Measurements from ENCODE around the gene NLGN1. TPM values are rescaled to one million over a fixed set of nuclear protein-coding genes. Genes with fewer than 3 reads are reported as not detected.

Gene NLGN1
- total RNA-seq, 4 donors from 2014 or later: 21.6 to 50.7 (median 30.4) TPM

DNA sequence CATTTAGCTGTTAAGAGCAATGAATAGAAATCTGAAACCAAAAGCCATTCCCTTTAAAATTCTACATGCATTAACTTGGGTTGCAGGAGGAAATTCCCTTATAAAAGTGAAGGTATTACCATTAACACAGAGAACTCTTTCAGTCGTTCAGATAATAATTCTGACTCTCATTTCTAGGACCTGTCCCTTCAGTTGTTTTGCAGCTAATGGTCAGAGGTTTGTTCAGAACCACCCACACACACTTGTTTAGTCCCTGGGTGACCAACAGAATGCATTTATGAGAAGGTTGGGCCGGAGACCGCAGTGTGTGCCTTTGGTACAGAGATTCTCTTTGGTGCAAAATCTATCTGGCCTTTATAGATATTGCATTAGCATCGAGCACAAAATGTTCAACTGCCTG is 492.5 kb downstream of the NLGN1 start:
- no peak overlapping the region for H3K27ac ChIP-seq
- no peaks in the 10 kb centered on the region for H3K9me3 ChIP-seq
- peaks cover 0 to 11% (median 0%) of the 10 kb centered on the region in 4 donors for H3K4me1 ChIP-seq
- H3K4me3 ChIP-seq: no peak overlapping the region
- no peaks in the 10 kb centered on the region for H3K36me3 ChIP-seq
- WGBS, 2 donors: 54 to 58% methylated on average over 4 of the region's 4 CpGs
- DNase-seq (ENCODE audit: low spot score in 2 of 2): no peak
- TF ChIP-seq, protein P1, sequence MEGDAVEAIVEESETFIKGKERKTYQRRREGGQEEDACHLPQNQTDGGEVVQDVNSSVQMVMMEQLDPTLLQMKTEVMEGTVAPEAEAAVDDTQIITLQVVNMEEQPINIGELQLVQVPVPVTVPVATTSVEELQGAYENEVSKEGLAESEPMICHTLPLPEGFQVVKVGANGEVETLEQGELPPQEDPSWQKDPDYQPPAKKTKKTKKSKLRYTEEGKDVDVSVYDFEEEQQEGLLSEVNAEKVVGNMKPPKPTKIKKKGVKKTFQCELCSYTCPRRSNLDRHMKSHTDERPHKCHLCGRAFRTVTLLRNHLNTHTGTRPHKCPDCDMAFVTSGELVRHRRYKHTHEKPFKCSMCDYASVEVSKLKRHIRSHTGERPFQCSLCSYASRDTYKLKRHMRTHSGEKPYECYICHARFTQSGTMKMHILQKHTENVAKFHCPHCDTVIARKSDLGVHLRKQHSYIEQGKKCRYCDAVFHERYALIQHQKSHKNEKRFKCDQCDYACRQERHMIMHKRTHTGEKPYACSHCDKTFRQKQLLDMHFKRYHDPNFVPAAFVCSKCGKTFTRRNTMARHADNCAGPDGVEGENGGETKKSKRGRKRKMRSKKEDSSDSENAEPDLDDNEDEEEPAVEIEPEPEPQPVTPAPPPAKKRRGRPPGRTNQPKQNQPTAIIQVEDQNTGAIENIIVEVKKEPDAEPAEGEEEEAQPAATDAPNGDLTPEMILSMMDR (IDR thresholded peaks at IDR 0.05): no peak
- TF ChIP-seq POLR2A (IDR thresholded peaks at IDR 0.05) (no peak), EP300 (IDR thresholded peaks at IDR 0.05) (no peak)
- H3K27me3 ChIP-seq: no peaks in the 10 kb centered on the region

DNA sequence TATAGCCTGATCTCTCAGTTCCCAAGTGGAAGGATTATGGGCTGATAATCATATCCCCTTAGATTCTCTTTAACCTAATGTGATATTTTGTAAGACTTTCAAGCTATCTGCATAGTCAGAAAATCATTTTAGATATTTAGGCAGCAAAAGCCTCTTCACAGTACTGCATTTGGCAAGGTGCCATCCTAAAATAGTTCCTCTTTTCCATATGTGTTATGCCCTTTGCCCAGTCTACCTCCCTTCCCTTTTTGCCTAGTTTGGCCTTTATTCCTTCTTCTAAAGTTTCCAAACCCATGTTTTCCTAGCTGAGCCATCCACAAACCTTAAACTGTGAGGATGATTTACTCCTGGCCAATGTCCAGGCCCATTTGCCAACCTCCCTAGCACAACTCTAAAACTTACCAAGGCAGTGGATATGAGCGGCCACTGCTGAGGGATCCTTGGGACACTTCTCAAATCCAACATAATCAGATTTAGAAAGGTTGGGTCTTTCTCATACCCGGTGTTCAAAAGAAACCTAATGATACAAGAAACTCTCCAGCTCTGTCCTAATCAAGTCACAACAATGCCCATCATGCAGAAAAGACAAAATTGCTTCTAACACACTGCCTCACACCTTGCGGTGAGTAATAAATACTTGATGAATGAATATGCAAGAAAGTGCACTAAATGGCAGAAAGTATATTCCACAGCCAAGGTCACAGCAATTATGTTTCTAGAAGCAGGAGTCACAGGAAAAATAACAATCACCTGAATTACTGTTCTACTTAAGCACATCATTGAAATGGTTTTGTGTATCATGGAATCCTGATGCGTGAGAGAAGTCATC is 493.9 kb downstream of the NLGN1 start:
- TF ChIP-seq, protein P1 (IDR thresholded peaks at IDR 0.05): no peak
- TF ChIP-seq POLR2A (IDR thresholded peaks at IDR 0.05) (no peak), EP300 (IDR thresholded peaks at IDR 0.05) (no peak)
- Histone ChIP-seq H3K4me1 (peaks cover 0 to 11% (median 0%) of the 10 kb centered on the region in 4 donors), H3K9me3 (no peaks in the 10 kb centered on the region), H3K27me3 (no peaks in the 10 kb centered on the region), H3K4me3 (no peak overlapping the region), H3K27ac (no peak overlapping the region), H3K36me3 (no peaks in the 10 kb centered on the region)
- WGBS, 2 donors: 90 to 98% methylated on average over 4 of the region's 4 CpGs
- DNase-seq (ENCODE audit: low spot score in 2 of 2): no peak

DNA sequence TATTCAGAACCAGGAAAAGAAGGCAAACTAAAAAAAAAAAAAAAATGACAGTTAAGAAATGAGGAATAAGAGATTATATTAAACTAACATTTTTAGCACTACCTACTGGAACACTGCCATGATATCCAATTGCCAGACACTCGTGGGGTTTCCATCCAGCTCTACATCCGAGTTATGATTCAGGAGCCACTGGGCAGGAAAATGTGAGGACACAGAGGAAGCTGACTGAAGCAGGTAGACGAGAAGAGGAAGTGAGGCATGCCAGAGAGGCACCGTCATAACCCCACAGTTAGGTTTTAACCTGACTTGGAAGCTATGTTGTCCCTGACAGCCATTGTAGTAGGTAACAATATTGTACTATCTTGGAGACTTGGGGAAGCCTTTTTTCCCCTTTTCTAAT is 495.0 kb downstream of the NLGN1 start:
- Histone ChIP-seq H3K27me3 (no peaks in the 10 kb centered on the region), H3K4me1 (peaks cover 0 to 11% (median 0%) of the 10 kb centered on the region in 4 donors), H3K27ac (no peak overlapping the region), H3K4me3 (no peak overlapping the region), H3K36me3 (no peaks in the 10 kb centered on the region), H3K9me3 (no peaks in the 10 kb centered on the region)
- no peak for TF ChIP-seq POLR2A (IDR thresholded peaks at IDR 0.05)
- TF ChIP-seq, protein P1 (IDR thresholded peaks at IDR 0.05): no peak
- no peak for TF ChIP-seq EP300 (IDR thresholded peaks at IDR 0.05)
- no peak for DNase-seq (ENCODE audit: low spot score in 2 of 2)
- WGBS, 2 donors: 69 to 70% methylated on average over 4 of the region's 4 CpGs

DNA sequence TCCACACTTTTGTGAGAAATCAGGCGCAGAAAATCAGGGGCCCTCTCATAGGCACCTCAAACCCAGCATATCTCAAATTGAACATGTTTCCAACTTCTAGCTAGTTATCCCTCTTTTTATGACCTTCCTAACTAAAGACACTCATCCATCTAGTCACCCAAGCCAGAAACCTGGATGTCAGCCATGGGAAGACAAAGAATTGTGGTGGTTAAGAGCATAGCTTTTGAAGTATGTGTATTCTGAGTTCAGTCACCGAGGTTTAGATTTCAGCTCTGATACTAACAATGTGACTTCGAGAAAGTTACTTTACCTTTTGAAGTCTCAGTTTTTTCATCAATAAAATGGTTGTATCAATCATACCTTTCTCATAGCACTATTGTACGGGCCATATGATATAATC is 495.5 kb downstream of the NLGN1 start:
- H3K4me3 ChIP-seq: no peak overlapping the region
- DNase-seq (ENCODE audit: low spot score in 2 of 2): no peak
- WGBS, 2 donors: 88 to 94% methylated on average over 4 of the region's 4 CpGs

DNA sequence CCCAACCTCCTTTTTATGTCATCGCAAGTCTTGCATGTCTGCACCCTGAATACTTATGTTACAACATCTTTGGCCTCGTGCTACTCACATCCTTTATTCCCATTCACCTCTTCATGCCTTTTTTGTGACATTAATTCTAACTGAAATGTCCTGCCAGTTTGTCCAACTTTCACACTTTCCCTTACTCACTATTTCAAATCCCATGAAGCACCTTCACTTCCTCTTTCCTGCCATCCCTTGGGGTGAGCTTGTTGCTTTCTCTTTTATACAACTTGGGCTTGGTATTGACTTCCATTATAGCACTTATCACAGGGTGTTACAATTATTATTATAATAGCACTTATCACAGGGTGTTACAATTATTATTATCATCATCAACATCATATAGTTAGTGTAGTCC is 496.3 kb downstream of the NLGN1 start:
- no peak overlapping the region for H3K4me3 ChIP-seq
- TF ChIP-seq POLR2A (IDR thresholded peaks at IDR 0.05): no peak
- TF ChIP-seq EP300 (IDR thresholded peaks at IDR 0.05): no peak
- TF ChIP-seq, protein P1 (IDR thresholded peaks at IDR 0.05): no peak
- WGBS, 2 donors: 94 to 96% methylated on average over 2 of the region's 2 CpGs
- no peak for DNase-seq (ENCODE audit: low spot score in 2 of 2)
- H3K4me1 ChIP-seq: peaks cover 0 to 11% (median 0%) of the 10 kb centered on the region in 4 donors
- no peaks in the 10 kb centered on the region for H3K9me3 ChIP-seq
- no peaks in the 10 kb centered on the region for H3K27me3 ChIP-seq
- H3K36me3 ChIP-seq: no peaks in the 10 kb centered on the region
- no peak overlapping the region for H3K27ac ChIP-seq

More for the DNA sequence above, 495.5 kb downstream of the NLGN1 start:
- Histone ChIP-seq H3K4me1 (peaks cover 0 to 11% (median 0%) of the 10 kb centered on the region in 4 donors), H3K27ac (no peak overlapping the region), H3K9me3 (no peaks in the 10 kb centered on the region), H3K36me3 (no peaks in the 10 kb centered on the region), H3K27me3 (no peaks in the 10 kb centered on the region)
- TF ChIP-seq, protein P1 (IDR thresholded peaks at IDR 0.05): no peak
- TF ChIP-seq EP300 (IDR thresholded peaks at IDR 0.05) (no peak), POLR2A (IDR thresholded peaks at IDR 0.05) (no peak)
